Effector memory CD4-positive, alpha-beta T cell (primary cell): ENCODE measurements around the gene ALPK1.

Experiments
- DNase-seq, 3 donors: peaks; one replicate each; pipeline ENCODE4 v3.0.0-alpha.2; 2020
- H3K27ac ChIP-seq: 2 replicates; pipeline ENCODE4 v1.7.0; 2013; ENCODE audit warnings: mild to moderate bottlenecking, low read length, moderate library complexity; ENCODE audit not compliant: insufficient read depth, poor library complexity, severe bottlenecking
- H3K27me3 ChIP-seq: replicated peaks from 2 replicates; pipeline ENCODE4 v1.7.0; 2013; ENCODE audit warnings: mild to moderate bottlenecking, low read length; ENCODE audit not compliant: insufficient read depth, control insufficient read depth, poor library complexity, severe bottlenecking
- H3K36me3 ChIP-seq: 2 replicates; pipeline ENCODE4 v1.7.0; 2013; ENCODE audit warnings: mild to moderate bottlenecking, low read length, moderate library complexity; ENCODE audit not compliant: control insufficient read depth, insufficient read depth
- H3K4me1 ChIP-seq: 2 replicates; pipeline ENCODE4 v1.7.0; 2013; ENCODE audit warnings: low read length, mild to moderate bottlenecking; ENCODE audit not compliant: control insufficient read depth, insufficient read depth, poor library complexity, severe bottlenecking
- H3K4me3 ChIP-seq: 2 replicates; pipeline ENCODE4 v1.7.0; 2013; ENCODE audit warnings: low read length, low read depth, mild to moderate bottlenecking; ENCODE audit not compliant: insufficient read depth, poor library complexity, severe bottlenecking
- H3K9me3 ChIP-seq: 2 replicates; pipeline ENCODE4 v1.7.0; 2013; ENCODE audit warnings: mild to moderate bottlenecking, low read length, moderate library complexity; ENCODE audit not compliant: control insufficient read depth

Gene ALPK1

GRCh38 chr4:112352736-112353135 lies 55.6 kb downstream of the ALPK1 start:
- no peaks in the 10 kb centered on the region for H3K27me3 ChIP-seq
- H3K27ac ChIP-seq = no peak overlapping the region
- no peaks in the 10 kb centered on the region for H3K4me1 ChIP-seq
- H3K4me3 ChIP-seq = no peak overlapping the region
- no peaks in the 10 kb centered on the region for H3K9me3 ChIP-seq
- DNase-seq = no peak
- H3K36me3 ChIP-seq = no peaks in the 10 kb centered on the region

GRCh38 chr4:112355662-112356061 lies 58.5 kb downstream of the ALPK1 start:
- Histone ChIP-seq H3K36me3 (no peaks in the 10 kb centered on the region), H3K27me3 (no peaks in the 10 kb centered on the region), H3K9me3 (no peaks in the 10 kb centered on the region), H3K27ac (no peak overlapping the region), H3K4me3 (no peak overlapping the region), H3K4me1 (no peaks in the 10 kb centered on the region)
- no peak for DNase-seq

- H3K27me3 ChIP-seq = no peaks in the 10 kb centered on the region
- no peak overlapping the region for H3K4me3 ChIP-seq
- no peaks in the 10 kb centered on the region for H3K9me3 ChIP-seq
- no peaks in the 10 kb centered on the region for H3K36me3 ChIP-seq
- no peak overlapping the region for H3K27ac ChIP-seq
- H3K4me1 ChIP-seq = no peaks in the 10 kb centered on the region
- DNase-seq = no peak
These were observed 60.3 kb downstream of the ALPK1 start for GRCh38 chr4:112357453-112357852.

GRCh38 chr4:112357897-112358296 lies 60.7 kb downstream of the ALPK1 start:
- DNase-seq = no peak

GRCh38 chr4:112358415-112358814 lies 61.2 kb downstream of the ALPK1 start:
- Histone ChIP-seq H3K4me3 (no peak overlapping the region), H3K27me3 (no peaks in the 10 kb centered on the region), H3K9me3 (no peaks in the 10 kb centered on the region), H3K36me3 (no peaks in the 10 kb centered on the region), H3K4me1 (no peaks in the 10 kb centered on the region), H3K27ac (no peak overlapping the region)
- DNase-seq = no peak

More at GRCh38 chr4:112357897-112358296, 60.7 kb downstream of the ALPK1 start:
- Histone ChIP-seq H3K4me3 (no peak overlapping the region), H3K36me3 (no peaks in the 10 kb centered on the region), H3K27me3 (no peaks in the 10 kb centered on the region), H3K27ac (no peak overlapping the region), H3K9me3 (no peaks in the 10 kb centered on the region), H3K4me1 (no peaks in the 10 kb centered on the region)

GRCh38 chr4:112358952-112359749 lies 62.0 kb downstream of the ALPK1 start:
- H3K27me3 ChIP-seq = no peaks in the 10 kb centered on the region
- no peak overlapping the region for H3K4me3 ChIP-seq
- no peak overlapping the region for H3K27ac ChIP-seq
- H3K4me1 ChIP-seq = no peaks in the 10 kb centered on the region
- no peaks in the 10 kb centered on the region for H3K9me3 ChIP-seq
- no peak for DNase-seq
- H3K36me3 ChIP-seq = no peaks in the 10 kb centered on the region

- H3K27me3 ChIP-seq = no peaks in the 10 kb centered on the region
- no peaks in the 10 kb centered on the region for H3K36me3 ChIP-seq
- H3K4me3 ChIP-seq = no peak overlapping the region
- no peak overlapping the region for H3K27ac ChIP-seq
- DNase-seq = no peak
- no peaks in the 10 kb centered on the region for H3K4me1 ChIP-seq
- H3K9me3 ChIP-seq = no peaks in the 10 kb centered on the region
These were observed 64.1 kb downstream of the ALPK1 start for GRCh38 chr4:112361181-112361791.

GRCh38 chr4:112370466-112370865 lies 73.3 kb downstream of the ALPK1 start:
- Histone ChIP-seq H3K9me3 (no peaks in the 10 kb centered on the region), H3K4me3 (no peak overlapping the region), H3K27ac (no peak overlapping the region), H3K4me1 (no peaks in the 10 kb centered on the region), H3K36me3 (no peaks in the 10 kb centered on the region), H3K27me3 (no peaks in the 10 kb centered on the region)
- DNase-seq = no peak

GRCh38 chr4:112371361-112371760 lies 74.2 kb downstream of the ALPK1 start:
- Histone ChIP-seq H3K27ac (no peak overlapping the region), H3K36me3 (no peaks in the 10 kb centered on the region), H3K4me1 (no peaks in the 10 kb centered on the region), H3K27me3 (no peaks in the 10 kb centered on the region), H3K9me3 (no peaks in the 10 kb centered on the region), H3K4me3 (no peak overlapping the region)
- no peak for DNase-seq

GRCh38 chr4:112374850-112375249 lies 77.7 kb downstream of the ALPK1 start:
- H3K9me3 ChIP-seq = no peaks in the 10 kb centered on the region
- no peak overlapping the region for H3K4me3 ChIP-seq
- H3K27me3 ChIP-seq = no peaks in the 10 kb centered on the region
- H3K27ac ChIP-seq = no peak overlapping the region
- DNase-seq = no peak
- H3K36me3 ChIP-seq = no peaks in the 10 kb centered on the region
- no peaks in the 10 kb centered on the region for H3K4me1 ChIP-seq
